Chondrocyte (in vitro differentiated cells): ENCODE measurements around the gene PGC. TPM values are rescaled to one million over a fixed set of nuclear protein-coding genes. Genes with fewer than 3 reads are reported as not detected.

Experiments used
- DNase-seq: peaks from one replicate; pipeline ENCODE4 v3.0.0; 2021; ENCODE audit warnings: mixed read lengths, low spot score
- H3K27ac Mint-ChIP-seq: one replicate; pipeline ENCODE4 v1.8.0; 2021; ENCODE audit warnings: mild to moderate bottlenecking, moderate library complexity, mixed read lengths; ENCODE audit not compliant: unreplicated experiment
- H3K27me3 Mint-ChIP-seq: 2 replicates; pipeline ENCODE4 v1.8.0; 2021; ENCODE audit warnings: low read depth, mixed read lengths
- H3K36me3 Mint-ChIP-seq: 2 replicates; pipeline ENCODE4 v1.8.0; 2021; ENCODE audit warnings: low read depth, mixed read lengths
- H3K4me1 Mint-ChIP-seq: 2 replicates; pipeline ENCODE4 v1.8.0; 2021; ENCODE audit warnings: low read depth, mild to moderate bottlenecking, mixed read lengths
- H3K4me3 Mint-ChIP-seq: one replicate; pipeline ENCODE4 v1.8.0; 2021; ENCODE audit warnings: mild to moderate bottlenecking, moderate library complexity, mixed read lengths; ENCODE audit not compliant: unreplicated experiment
- H3K9me3 Mint-ChIP-seq: 2 replicates; pipeline ENCODE4 v1.8.0; 2021; ENCODE audit warnings: low read depth, mixed read lengths
- CTCF ChIP-seq: fragments of 200-600 bp; sonication (generic); IDR thresholded peaks from 2 replicates; pipeline ENCODE4 v1.5.0; 2021; ENCODE audit warnings: antibody characterized with exemption, mild to moderate bottlenecking, moderate library complexity
- total RNA-seq: library from RNA; stranded (reverse); gene quantifications from 3 replicates; pipeline ENCODE4 v1.2.1, GENCODE V29; 2021

The PGC gene
- total RNA-seq, 1 donor from 2014 or later, result not detected

GRCh38 chr6:41737591-41738130 lies 9.5 kb downstream of the PGC start:
- no peaks in the 10 kb centered on the region for H3K36me3 Mint-ChIP-seq
- no peak for TF ChIP-seq CTCF
- no peak overlapping the region for H3K27ac Mint-ChIP-seq
- no peak overlapping the region for H3K4me3 Mint-ChIP-seq
- H3K9me3 Mint-ChIP-seq, result no peaks in the 10 kb centered on the region
- no peaks in the 10 kb centered on the region for H3K27me3 Mint-ChIP-seq
- H3K4me1 Mint-ChIP-seq, result peaks cover 26% of the 10 kb centered on the region
- no peak for DNase-seq

DNA sequence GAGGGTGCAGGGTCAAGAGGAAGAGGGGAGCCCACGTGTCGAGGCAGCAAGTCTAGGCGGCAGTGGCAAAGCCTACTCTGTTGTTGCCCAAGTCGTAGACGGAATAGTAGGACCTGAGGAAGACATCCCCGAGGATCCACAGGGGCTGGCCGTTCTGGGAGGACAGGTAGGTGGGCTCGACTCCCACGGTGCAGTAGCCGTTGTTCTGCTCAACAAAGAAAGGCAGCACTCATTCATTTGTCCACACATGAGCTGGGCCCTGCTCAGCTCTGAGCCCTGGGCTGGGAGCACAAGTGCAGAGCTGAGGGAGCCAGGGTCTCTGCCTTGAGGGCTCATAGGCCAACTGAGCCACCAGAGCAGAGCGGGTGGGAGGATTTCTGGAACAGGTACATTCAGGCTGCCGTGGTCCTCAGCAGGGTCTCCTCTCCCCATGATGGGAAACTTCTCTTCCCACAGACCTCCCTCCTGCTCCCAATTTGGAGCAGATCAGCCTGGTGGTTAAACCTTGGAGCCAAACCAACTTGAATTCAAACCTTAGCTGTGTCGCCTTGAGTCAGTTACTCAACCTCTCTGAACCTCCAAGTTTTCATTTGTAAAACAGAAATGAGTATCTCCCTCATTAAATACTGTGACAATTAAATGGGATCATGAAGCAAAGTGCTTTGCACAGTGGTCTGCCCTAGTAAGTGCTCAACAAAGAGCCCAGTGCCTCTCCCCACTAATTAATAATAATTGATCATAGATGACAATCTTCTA lies 10.2 kb downstream of the PGC start:
- no peaks in the 10 kb centered on the region for H3K27me3 Mint-ChIP-seq
- no peak for DNase-seq
- no peaks in the 10 kb centered on the region for H3K9me3 Mint-ChIP-seq
- TF ChIP-seq CTCF, result no peak
- H3K4me1 Mint-ChIP-seq, result peaks cover 30% of the 10 kb centered on the region
- H3K36me3 Mint-ChIP-seq, result no peaks in the 10 kb centered on the region
- H3K27ac Mint-ChIP-seq, result no peak overlapping the region
- no peak overlapping the region for H3K4me3 Mint-ChIP-seq

GRCh38 chr6:41736186-41736733 lies 10.9 kb downstream of the PGC start:
- no peaks in the 10 kb centered on the region for H3K9me3 Mint-ChIP-seq

GRCh38 chr6:41735427-41736185 lies 11.6 kb downstream of the PGC start, which contains the start of gene TFEB:
TFEB (minus strand) TSS chr6:41735608; CDS start chr6:41691213, 44,395 bp downstream.
- Mint-ChIP-seq H3K36me3 (no peaks in the 10 kb centered on the region), H3K27ac (peak within 1 kb of the TSS; percentile 68), H3K9me3 (no peaks in the 10 kb centered on the region), H3K27me3 (no peaks in the 10 kb centered on the region), H3K4me1 (peaks cover 33% of the 10 kb centered on the region), H3K4me3 (peak within 1 kb of the TSS; percentile 68)
- peak; percentile 97 for DNase-seq
- peak; percentile 84 for TF ChIP-seq CTCF

More at GRCh38 chr6:41736186-41736733, 10.9 kb downstream of the PGC start:
- no peaks in the 10 kb centered on the region for H3K27me3 Mint-ChIP-seq
- no peak overlapping the region for H3K4me3 Mint-ChIP-seq
- H3K36me3 Mint-ChIP-seq, result no peaks in the 10 kb centered on the region
- peaks cover 30% of the 10 kb centered on the region for H3K4me1 Mint-ChIP-seq
- no peak for DNase-seq
- no peak for TF ChIP-seq CTCF
- H3K27ac Mint-ChIP-seq, result no peak overlapping the region
